G401.6 (cell line): ENCODE measurements around the gene ARHGAP21.

ENCODE experiments used
- FAIRE-seq: peaks from 2 replicates; lab custom pipeline; 2012; peaks lifted over from hg19 to GRCh38; lab: Jason Lieb, UNC

The ARHGAP21 gene

DNA sequence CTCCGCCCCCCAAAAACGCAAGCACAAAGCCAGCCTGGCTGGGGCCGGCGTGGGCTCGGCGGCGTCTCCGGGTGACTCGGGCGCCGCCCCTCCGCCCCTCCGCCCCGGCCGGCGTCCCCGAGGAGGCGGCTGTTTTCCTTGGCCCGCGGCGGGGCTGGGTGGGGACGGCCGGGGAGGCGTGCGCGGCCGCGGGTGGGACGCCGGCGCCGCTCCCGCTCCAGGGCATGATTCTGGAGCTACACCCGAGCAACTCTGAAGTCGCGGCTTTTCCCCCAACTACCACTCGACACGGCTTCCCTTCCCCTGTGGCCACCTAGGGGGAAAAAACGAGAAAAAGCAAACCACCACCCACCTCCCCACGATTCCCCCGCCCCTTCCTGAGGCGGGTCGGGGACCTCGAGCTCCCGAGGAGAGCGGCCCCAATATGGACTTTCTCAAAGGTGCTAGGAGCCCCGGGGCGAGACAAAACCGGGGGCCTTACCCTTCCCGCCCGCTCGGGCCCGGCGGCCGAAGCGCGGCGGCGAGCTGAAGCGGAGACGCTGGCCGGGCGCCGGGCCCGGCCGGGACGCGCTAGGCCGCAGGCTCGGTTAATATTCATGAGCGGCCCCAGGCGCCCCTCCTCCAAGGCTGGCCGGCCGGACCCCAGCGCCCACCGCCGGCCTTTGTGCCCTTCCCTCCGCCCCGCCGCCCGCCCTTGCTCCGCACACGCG is 856 bp downstream of the ARHGAP21 start:
- no peak for FAIRE-seq

DNA sequence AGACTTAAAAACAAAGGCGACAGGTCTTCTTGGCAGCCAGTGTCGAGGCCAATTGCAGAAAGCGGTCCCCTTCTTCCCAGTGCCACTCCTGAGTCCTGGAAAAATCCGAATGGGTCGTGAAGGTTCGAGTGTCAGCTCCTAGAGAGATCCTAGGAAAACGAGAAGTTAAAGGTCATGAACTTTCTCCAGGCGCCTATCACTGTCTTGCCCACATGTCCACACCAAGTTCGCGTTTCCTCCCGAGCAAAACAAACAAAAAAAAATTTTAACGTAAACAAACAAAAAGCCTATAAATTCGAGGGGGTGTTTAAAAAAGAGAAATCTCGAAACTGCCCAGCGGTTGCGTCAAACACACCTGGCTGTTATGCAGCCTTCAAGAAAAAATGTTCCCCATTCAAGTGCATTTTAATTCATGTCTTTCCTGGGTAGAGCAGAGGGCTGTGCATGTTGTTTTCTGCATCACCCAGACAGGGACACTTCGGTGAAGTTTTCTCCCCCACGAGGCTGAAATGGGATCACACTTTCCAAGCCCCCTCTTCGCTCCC is 1.5 kb downstream of the ARHGAP21 start:
- FAIRE-seq, result no peak

DNA sequence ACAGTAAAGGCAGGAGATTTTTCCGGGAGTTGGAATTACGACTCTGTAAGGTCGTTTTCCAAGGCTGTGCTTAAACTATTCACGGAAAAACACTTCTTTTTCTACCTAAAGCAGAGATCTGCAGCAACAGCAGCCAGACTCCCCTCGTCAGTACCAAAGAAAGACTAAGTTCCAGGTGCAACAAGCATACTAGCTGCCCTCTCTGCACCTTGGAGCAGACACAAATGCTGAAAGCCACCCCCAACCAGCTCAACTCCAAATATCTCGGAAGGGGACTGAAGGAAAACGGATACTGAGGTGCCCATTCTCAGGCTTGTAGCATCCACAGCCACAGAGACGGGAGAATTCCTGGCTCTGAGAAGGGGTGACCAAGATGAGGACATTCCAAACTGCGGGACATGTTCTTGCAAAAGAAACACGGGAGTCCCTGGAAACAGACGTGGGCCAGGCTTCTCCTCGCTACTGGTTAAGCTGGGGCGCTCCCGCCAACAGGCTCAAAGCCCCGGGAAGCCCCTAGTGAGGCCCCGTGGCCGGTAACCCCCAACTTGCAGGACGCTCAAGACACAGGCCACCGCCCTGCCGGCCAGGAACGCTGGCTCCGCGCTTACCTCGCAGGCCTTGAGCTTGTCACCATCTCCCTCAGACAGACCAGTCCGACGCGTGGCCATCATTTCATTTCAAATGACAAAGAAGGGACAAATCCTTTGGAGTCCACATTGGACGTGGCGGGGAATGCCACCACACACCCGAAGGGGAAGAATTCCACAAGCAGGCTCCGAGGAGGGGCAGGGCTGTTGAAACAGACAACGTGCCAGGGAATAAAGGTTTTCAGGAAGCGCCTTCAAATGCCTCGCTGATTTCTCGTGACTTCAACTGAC is 2.2 kb downstream of the ARHGAP21 start:
- no peak for FAIRE-seq

DNA sequence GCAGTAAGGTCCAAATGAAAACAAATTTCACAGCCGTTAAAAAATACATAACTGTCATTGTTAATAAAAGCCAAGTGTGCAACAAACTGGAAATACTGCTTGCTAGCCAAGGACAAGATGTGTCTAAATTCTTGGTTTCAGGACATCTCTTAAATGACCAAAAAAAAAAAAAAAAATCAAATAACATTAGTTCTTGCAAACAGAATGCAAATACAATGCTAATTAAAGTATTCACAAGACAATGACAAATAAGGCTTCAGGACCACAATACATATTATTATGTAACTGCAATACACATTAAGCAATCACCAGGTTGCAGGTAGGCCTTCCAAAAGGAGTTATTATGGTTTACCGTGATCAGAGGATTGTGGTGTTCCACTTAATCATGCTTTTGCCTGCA is 3.6 kb downstream of the ARHGAP21 start:
- no peak for FAIRE-seq

DNA sequence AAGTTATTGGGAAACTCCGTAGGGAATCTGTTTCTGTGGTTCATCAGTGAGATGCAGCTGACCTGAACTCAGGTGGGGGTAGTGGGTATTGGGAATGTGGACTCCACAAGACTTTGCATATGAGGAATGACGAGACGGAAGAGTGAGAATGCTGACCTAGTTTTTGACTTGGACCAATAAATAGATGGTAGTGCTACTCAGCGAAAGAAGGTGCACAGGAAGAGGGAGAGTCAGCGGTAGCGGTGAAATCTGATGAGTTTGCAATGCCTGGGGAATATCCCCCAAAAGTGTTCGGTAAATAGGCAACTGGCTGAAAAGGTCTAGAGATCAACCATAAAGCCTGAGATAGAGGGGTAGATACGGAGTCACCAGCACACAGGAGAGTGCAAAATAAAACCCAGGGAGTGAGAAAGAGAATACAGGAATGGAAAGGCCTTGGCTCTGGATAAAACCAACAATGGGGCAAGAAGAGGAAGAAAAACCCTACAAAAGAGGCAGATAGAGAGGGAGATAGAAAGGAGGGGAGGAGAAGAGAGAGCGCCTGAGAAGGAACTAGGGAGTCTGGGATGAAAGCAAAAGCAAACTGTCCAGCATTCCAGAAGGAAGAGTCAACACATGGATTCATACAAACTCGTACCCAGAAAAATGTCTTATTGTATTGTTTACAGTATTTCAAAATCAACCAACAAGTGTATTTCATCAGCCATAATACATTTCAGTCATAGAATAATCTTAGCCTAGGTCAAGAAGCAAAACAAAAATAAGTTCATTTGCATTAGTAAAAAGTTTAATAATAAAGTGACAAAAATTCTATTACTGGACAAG is 5.4 kb downstream of the ARHGAP21 start:
- FAIRE-seq, result no peak

DNA sequence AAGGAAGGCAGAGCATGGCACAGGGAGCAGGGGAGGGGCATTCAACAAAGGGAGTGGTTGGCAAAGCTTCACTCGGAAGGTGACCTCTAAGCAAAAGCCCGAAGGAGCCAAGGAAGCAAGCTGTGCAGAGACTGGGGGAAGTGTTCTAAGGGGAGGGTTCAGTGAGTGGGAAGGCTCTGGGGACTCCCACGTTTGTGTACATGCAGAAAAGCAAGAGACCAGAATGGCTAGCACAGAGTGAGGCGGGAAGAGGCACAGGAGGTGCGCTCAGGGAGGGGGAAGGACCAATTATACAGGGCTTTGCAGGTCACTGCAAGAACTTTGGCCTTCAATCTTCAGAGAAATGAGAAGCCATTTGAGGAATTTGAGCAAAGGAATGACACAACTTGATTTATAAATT is 7.4 kb downstream of the ARHGAP21 start:
- FAIRE-seq, result no peak

DNA sequence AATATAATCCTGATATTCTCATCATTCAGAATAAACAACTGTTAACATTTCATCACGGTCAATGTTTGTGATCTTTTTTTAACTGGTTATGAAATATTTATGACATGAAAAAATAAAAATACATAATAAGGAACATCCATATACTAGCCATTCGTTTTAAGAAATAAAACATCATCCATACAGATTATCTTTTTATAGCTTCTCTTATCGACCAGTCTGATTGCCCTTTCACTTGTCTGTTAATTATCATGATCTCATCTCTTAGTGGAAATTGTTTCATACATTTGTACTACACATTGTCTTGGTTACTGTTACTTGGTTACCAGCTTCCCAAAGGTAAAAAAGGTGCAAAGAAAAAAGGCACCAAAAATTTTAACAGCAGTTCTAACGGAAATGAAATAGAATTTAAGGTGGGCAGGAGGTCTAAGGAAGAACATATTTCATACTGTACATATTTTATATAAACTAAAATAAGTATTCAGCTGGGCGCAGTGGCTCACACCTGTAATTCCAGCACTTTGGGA is 8.4 kb downstream of the ARHGAP21 start:
- FAIRE-seq, result peak; percentile 51

DNA sequence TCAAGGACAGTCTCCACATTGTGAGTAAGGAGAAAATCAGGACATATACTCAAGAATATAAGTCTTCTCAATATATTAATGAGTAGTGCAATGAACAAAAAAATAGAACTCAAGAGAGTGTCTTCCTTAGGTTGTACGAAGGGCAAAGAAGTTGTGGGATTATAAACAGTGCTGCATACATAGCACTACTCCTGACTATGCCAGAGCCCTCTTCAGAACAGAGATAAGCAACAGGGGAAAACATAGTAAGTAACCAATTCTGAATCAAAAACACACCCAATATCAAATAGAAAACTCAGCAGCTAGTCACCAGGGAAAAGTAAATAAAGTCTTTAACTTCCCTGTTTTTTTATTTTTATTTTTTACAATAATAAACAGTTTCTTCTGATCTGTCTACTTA is 10.6 kb downstream of the ARHGAP21 start:
- FAIRE-seq, result no peak

DNA sequence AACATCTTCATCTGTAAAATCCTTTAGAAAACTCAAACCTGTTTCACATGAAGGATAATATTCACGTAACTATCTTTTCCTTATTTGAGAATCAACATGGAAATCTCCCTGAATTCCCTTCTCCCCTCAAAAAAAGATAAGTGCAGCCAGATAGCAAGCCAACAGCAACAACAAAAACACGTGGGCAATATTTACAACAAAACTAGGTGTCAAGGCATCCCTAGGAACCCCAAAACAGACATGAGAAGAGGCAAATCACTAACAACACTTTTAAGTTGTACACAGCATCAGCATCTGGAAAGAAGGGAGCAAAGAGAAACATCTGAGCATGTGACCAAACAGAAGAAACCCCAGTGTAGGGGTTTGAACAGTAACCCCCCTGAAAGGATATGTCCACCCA is 12.2 kb downstream of the ARHGAP21 start:
- no peak for FAIRE-seq

DNA sequence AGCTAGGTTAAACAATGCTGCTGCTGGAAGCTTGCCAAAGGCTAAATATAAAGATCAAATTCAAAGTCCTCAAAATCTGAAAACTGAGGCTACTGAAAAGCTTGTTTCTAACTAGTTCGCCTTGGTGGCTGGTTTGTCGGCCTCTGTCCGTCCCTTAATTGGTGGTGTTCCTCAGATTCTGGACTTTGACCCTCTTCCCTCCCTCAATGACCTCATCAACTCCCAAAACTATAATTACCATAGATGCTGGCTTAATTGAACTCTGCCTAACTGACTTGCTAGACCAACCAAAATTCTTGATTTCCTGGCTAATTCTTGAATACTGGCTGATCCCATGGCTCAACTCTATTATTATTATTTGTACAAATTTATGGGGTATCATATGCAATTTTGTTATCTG is 15.6 kb downstream of the ARHGAP21 start:
- no peak for FAIRE-seq

DNA sequence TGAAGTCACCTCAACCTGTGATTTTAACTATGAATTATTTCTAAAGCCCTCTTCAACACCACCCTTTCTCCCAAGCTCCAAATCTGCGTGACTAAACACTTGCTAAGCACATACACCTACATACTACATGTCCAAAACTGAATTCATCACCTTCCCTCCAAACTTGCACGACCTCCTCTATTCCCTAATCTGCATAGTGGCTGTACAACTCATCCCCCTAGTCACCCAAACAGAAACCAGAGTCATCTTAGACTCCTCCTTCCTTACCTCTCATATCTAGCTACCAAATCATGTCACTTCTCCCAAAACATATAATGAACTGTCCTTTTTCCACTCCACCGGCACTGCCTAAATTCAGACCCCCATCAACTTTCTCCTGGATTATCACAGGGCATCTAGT is 16.2 kb downstream of the ARHGAP21 start:
- FAIRE-seq, result no peak

DNA sequence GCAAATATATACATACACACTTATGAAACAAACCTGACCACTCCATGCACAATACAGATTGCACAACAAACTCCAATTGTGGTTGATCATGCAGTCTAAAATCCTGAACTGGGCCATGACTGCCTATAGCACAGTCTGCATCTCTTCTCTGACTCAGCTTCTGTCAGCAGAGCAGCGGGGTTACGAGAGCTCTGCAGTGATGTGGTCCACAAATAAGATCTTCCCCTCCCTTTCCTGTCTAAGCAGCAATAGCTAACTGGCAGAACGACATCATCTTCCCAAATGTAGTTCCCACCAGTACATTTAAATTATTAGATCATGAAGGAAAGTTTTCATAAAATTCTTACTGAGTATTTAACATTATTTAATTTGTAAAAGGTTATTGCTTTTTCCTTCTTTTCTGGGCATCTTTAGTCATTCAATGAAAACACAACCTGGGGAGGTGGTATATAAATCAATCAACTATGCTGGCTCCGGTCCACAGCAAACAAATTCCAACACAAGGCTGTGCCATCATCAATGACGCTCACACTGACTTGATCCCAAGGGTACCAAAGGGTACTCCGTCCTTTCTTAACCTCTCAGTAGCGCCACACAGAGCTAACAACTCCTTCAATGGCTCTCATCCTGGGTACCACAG is 17.1 kb downstream of the ARHGAP21 start:
- no peak for FAIRE-seq

DNA sequence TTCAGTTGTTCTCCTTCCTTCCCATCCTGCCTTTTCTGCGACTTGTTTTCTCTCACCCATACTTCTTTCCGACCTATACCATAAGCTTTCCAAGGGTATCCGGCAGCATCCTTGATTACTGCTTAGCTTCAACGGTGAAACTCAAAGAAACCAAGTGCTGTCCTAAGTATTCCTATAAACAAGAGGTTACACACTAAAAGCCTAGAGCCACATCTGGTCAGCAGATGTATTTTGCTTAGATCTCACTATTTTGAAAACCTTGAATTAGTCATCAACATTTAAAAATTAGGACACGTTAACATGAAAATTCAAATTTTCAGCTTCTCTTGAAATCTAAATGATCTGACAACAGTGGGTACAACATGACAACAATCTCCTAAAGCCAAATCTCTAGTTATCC is 20.0 kb downstream of the ARHGAP21 start:
- FAIRE-seq, result no peak

DNA sequence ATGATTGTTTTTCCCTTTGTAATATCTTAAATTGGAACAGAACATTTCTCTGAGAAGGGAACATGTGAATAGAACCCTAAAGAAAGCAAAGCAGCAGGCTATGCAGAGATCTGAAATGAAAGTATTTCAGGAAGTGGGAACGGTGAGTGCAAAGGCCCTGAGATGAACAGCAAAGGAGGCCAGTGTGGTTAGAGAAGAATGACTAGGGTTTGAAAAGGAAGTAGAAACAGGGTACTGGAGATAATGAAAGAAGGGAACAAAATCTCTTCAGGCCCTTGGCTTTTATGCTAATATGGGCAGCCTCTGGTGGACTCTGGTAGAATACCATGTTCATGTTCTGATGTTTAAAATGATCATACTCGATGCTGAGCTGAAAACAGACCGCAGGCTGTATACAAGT is 22.2 kb downstream of the ARHGAP21 start:
- FAIRE-seq, result no peak

DNA sequence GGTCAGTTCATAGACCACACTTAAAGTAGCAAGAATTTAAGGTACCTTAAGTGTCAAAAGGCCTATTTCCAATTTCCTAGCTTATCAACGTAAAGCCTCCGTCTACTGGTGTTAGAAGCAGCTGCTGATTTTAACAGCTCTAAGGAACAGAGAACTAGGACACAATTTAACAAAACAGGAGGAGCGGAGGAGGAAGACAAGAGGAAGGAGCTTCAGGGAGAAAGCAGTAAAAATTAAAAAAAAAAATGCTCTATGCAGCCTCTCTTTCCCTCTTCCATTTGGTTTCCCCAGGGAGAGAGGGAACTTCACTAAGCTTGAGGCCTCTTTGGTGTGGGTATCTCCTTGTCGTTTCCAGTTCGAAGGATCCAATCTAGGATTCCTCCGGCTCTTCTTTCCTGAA is 22.7 kb downstream of the ARHGAP21 start:
- FAIRE-seq, result no peak

DNA sequence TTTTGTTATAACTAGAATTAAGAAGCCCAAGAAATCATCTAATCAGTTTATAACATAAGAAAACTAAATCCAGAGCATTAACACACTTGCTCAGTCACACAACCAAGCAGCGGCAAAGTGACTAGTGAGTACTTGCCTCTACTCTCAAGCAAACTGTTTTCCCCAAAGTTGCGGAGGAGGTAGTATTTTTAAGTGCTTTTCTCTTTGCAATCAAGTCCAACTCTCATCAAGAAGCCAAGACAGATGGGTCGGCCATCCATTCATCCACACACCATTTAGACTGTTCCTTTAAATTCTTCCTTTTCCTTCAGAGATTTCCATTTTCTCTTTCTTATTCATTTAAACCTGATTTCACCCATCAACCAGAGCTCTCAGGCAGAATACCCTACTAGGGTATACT is 25.4 kb downstream of the ARHGAP21 start:
- FAIRE-seq, result no peak

DNA sequence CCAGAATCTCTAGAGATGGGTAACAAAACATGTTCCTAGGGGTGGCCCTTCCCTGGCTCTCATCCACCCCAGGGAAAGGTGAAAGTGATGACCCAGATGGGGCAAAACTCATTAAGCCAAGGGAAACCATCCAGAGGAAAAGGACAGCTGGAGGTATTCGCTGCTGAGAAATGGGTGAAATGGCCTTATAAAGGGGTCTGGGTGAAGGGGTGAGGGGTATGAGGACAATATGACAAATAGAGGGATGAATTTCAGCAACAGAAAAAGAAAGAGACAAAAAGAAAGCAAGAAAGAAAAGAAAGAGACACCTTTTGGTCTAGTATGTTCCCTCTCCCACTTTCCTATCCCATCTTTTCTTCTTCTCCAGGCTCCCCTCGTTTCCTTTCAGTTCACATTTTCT is 26.6 kb downstream of the ARHGAP21 start:
- FAIRE-seq, result no peak

DNA sequence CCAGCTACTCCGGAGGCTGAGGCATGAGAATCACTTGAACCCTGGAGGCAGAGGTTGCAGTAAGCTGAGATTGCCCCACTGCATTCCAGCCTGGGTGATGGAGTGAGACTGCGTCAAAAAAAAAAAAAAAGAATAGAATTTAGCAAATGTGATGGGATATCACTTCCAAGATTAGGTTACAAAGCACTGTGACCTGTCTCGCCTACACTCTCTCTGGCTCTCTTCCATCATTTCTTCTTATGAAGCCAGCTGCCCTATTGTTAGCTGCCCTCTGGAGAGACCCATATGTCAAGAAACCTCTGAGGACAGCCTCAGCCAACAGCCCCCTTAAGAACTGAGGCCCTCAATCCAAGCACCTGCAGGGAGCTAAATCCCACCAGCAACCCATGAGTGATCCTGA is 28.2 kb downstream of the ARHGAP21 start:
- no peak for FAIRE-seq

DNA sequence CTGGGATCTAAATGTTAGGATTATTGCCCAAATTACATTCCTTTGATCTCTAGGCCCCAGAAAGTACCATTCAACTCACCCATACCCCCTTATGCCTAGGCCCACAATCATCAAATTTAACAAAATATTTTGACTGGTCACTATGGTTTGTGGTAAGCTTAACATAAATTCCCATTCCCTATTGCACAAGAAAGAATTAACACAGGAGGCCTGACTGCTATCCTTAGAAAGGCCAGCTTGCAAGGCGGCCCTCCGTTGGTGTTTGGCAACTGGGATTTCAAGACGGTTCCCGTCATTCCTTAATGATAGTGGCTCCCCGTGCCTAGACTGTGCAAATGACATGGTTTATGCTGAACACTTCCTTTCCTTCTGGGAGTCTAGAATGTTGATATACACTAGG is 29.6 kb downstream of the ARHGAP21 start:
- FAIRE-seq, result no peak

DNA sequence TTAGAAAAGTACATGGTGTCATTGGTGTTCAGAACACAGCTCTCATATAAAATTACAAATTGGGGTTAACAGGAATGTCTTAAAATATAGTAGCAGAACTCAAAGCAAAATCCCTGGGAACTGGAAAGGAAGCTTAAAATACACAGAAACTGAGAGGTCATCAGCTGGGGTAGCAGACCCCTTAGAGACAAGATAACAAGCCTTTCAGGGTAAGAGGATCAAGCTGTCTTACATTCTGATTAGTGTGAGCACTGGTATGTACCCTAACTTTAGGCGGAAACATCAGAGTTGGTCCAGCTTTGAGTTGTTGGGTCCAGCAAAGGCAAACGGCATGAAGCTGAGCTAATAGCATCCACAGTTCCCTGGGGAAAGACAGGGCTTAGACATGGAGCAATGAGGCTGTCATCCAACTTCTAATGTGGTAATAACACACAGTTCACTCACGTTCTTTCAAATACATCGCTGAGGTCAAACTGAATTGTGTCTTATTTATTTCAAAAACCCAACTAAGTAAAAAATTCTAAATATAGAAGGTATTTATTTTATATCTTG is 32.6 kb downstream of the ARHGAP21 start:
- FAIRE-seq, result no peak

DNA sequence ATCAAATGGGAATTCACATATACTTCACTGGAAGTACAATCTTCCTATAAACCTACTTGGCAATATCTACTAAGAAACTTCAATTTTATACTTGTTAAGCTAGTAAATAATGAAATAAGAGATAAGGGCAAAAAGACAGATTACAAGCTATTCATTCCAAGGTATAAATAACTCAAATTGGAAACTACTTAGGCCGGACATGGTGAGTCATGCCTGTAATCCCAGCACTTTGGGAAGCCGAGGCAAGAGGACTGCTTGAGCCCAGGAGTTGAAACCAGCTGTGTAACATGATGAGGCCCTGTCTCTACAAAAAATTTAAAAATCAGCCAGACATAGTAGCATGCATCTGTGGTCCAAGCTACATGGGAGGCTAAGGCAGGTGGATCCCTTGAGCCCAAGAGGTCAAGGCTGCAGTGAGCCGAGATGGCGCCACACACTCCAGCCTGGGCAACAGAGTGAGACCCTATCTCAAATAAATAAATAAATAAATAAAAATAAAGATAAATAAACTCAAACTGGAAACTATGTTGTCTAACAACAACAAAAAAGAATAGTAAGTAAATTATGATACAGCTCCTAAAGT is 37.6 kb downstream of the ARHGAP21 start:
- FAIRE-seq, result no peak
